Tibial artery (tissue), 4 donors: Measurements from ENCODE around the gene MORC2.

ENCODE experiments used
- DNase-seq, 2 donors: peaks; one replicate each; pipeline ENCODE4 v3.0.0-alpha.2; 2019
- H3K27ac ChIP-seq, 2 donors: fragments of 200-600 bp; sonication (generic) in 1 of 2; 1 replicate in 1 of 2; 2 replicates in 1 of 2; pipeline ENCODE4 v1.5.1; 2018 to 2019; ENCODE audit warnings: mild to moderate bottlenecking in 1 of 2
- H3K27me3 ChIP-seq, 2 donors: fragments of 200-600 bp; sonication (generic) in 1 of 2; one replicate each; pipeline versions ENCODE4 v1.5.1 to v1.6.0; 2016 to 2019
- H3K36me3 ChIP-seq, 3 donors: fragments of 200-600 bp; sonication (generic) in 2 of 3; one replicate each; pipeline ENCODE4 v1.5.1; 2016 to 2019; ENCODE audit warnings: mild to moderate bottlenecking in 2 of 3
- H3K4me1 ChIP-seq, 4 donors: fragments of 200-600 bp; sonication (generic) in 2 of 4; 1 replicate in 3 of 4; 2 replicates in 1 of 4; pipeline ENCODE4 v1.5.1; 2016 to 2019
- H3K4me3 ChIP-seq, 2 donors: fragments of 200-600 bp; sonication (generic) in 1 of 2; 1 replicate in 1 of 2; 2 replicates in 1 of 2; pipeline ENCODE4 v1.5.1; 2018 to 2019; ENCODE audit warnings: mild to moderate bottlenecking in 2 of 2
- H3K9me3 ChIP-seq, 3 donors: fragments of 200-600 bp; sonication (generic) in 1 of 3; one replicate each; pipeline ENCODE4 v1.5.1; 2016 to 2019
- intact Hi-C: fragments of 100-400 bp; cut with DNase I; formaldehyde crosslinking; loops from one replicate; pipeline ENCODE4 v1.15.0; 2023; ENCODE audit warnings: low total_unique reads
- TF ChIP-seq, protein P1 (sequence below), 2 experiments: fragments of 200-600 bp in 1 of 2; fragments of 450-650 bp in 1 of 2; IDR thresholded peaks; one replicate each; pipeline ENCODE4 v1.5.1; 2017 to 2019; ENCODE audit warnings: antibody characterized with exemption in 2 of 2, mild to moderate bottlenecking in 1 of 2, moderate library complexity in 1 of 2

MORC2 gene

GRCh38 chr22:30877662-30878515 is 90.7 kb downstream of the MORC2 start:
- H3K9me3 ChIP-seq: no peaks in the 10 kb centered on the region
- TF ChIP-seq, protein P1, sequence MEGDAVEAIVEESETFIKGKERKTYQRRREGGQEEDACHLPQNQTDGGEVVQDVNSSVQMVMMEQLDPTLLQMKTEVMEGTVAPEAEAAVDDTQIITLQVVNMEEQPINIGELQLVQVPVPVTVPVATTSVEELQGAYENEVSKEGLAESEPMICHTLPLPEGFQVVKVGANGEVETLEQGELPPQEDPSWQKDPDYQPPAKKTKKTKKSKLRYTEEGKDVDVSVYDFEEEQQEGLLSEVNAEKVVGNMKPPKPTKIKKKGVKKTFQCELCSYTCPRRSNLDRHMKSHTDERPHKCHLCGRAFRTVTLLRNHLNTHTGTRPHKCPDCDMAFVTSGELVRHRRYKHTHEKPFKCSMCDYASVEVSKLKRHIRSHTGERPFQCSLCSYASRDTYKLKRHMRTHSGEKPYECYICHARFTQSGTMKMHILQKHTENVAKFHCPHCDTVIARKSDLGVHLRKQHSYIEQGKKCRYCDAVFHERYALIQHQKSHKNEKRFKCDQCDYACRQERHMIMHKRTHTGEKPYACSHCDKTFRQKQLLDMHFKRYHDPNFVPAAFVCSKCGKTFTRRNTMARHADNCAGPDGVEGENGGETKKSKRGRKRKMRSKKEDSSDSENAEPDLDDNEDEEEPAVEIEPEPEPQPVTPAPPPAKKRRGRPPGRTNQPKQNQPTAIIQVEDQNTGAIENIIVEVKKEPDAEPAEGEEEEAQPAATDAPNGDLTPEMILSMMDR (IDR thresholded peaks at IDR 0.05): no peak
- H3K4me1 ChIP-seq: no peaks in the 10 kb centered on the region
- H3K27ac ChIP-seq: no peak overlapping the region
- intact Hi-C loops: no loop called here
- DNase-seq: peak in 1 of 2 donors; percentile 63
- H3K36me3 ChIP-seq: no peaks in the 10 kb centered on the region
- H3K27me3 ChIP-seq: no peaks in the 10 kb centered on the region
- H3K4me3 ChIP-seq: no peak overlapping the region

GRCh38 chr22:30876915-30877553 is 91.5 kb downstream of the MORC2 start:
- DNase-seq: peak; percentile 19 to 32
- no peaks in the 10 kb centered on the region for H3K36me3 ChIP-seq
- intact Hi-C loops: no loop called here
- H3K4me1 ChIP-seq: no peaks in the 10 kb centered on the region
- H3K27me3 ChIP-seq: no peaks in the 10 kb centered on the region
- H3K27ac ChIP-seq: no peak overlapping the region
- no peak overlapping the region for H3K4me3 ChIP-seq
- TF ChIP-seq, protein P1 (IDR thresholded peaks at IDR 0.05): no peak
- H3K9me3 ChIP-seq: no peaks in the 10 kb centered on the region

- peak; percentile 12 to 51 for DNase-seq
- Histone ChIP-seq H3K27ac (no peak overlapping the region), H3K4me3 (no peak overlapping the region), H3K9me3 (no peaks in the 10 kb centered on the region), H3K4me1 (no peaks in the 10 kb centered on the region), H3K36me3 (no peaks in the 10 kb centered on the region), H3K27me3 (no peaks in the 10 kb centered on the region)
- intact Hi-C loops: no loop called here
- TF ChIP-seq, protein P1 (IDR thresholded peaks at IDR 0.05): no peak
These were observed 92.3 kb downstream of the MORC2 start for GRCh38 chr22:30876221-30876751.

DNA sequence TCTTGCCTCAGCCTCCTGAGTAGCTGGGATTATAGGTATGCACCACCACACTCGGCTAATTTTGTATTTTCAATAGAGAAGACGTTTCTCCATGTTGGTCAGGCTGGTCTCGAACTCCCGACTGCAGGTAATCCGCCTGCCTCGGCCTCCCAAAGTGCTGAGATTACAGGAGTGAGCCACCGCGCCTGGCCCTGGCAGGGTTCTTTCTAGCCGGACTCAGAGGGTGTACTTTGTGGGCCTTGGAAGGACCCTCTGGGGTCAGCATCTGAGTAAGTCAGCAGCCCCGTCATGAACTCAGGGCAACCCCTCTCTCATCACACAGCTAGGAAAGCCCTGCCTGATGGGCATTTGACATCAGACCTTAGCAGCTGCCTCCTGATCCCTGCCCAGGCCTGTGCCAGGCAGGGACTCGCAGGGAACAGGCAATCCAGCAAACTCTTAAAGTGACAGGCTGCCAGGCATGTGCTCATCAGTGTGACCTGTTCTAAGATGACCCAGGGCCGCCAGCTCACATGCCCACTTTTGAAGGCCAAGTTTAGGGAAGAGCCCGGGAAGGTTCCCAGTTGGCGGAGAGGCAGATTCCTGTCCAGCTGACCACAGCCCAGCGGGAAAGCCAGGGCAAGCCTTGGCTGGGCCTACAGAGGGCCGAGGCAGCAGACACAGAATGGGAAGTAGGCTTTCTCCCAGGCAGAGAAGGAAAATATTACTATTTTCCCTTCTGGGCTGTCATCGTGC is 92.9 kb downstream of the MORC2 start:
- TF ChIP-seq, protein P1 (IDR thresholded peaks at IDR 0.05): no peak
- Histone ChIP-seq H3K4me1 (no peaks in the 10 kb centered on the region), H3K9me3 (no peaks in the 10 kb centered on the region), H3K36me3 (no peaks in the 10 kb centered on the region), H3K4me3 (no peak overlapping the region), H3K27ac (no peak overlapping the region), H3K27me3 (no peaks in the 10 kb centered on the region)
- intact Hi-C loops: no loop called here
- DNase-seq: peak; percentile 19 to 62
